Activated CD8-positive, alpha-beta T cell treated with anti-CD3 and anti-CD28 coated beads for 36 hours (primary cell): ENCODE results near the gene IRF2BP2. TPM values are rescaled to one million over a fixed set of nuclear protein-coding genes. Genes with fewer than 3 reads are reported as not detected.
A peak's percentile ranks its signal among the peaks of the same experiment; 100 is the strongest.

Experiments used
- ATAC-seq: fragments of 200-7000 bp; cut with Tn5 transposase; one replicate; pipeline ENCODE4 v1.10.0; 2021; ENCODE audit warnings: mild to moderate bottlenecking, moderate library complexity
- CTCF ChIA-PET: fragments of 350-600 bp; sonication (Branson Sonifier 250); formaldehyde crosslinking; loops from one replicate; lab custom pipeline; 2021; ENCODE audit warnings: antibody characterized with exemption; lab: Charles Lee
- POLR2A ChIA-PET: fragments of 350-600 bp; sonication (Branson Sonifier 250); formaldehyde crosslinking; loops from one replicate; lab custom pipeline; 2021; ENCODE audit warnings: antibody characterized with exemption; lab: Charles Lee
- DNase-seq: peaks from one replicate; pipeline ENCODE4 v3.0.0-alpha.2; 2020
- H3K27ac Mint-ChIP-seq: one replicate; pipeline ENCODE4 v1.8.0; 2021; ENCODE audit warnings: mild to moderate bottlenecking, mixed read lengths
- H3K27me3 Mint-ChIP-seq: one replicate; pipeline ENCODE4 v1.8.0; 2021; ENCODE audit warnings: mixed read lengths
- H3K36me3 Mint-ChIP-seq: one replicate; pipeline ENCODE4 v1.8.0; 2021; ENCODE audit warnings: low read depth, mixed read lengths
- H3K4me1 Mint-ChIP-seq: one replicate; pipeline ENCODE4 v1.8.0; 2021; ENCODE audit warnings: low read depth, mixed read lengths
- H3K4me3 Mint-ChIP-seq: one replicate; pipeline ENCODE4 v1.8.0; 2021; ENCODE audit warnings: mild to moderate bottlenecking, moderate library complexity, mixed read lengths
- H3K9me3 Mint-ChIP-seq: one replicate; pipeline ENCODE4 v1.8.0; 2021; ENCODE audit warnings: mixed read lengths
- intact Hi-C: fragments of 100-400 bp; cut with micrococcal nuclease; formaldehyde crosslinking; loops from one replicate; pipeline ENCODE4 v1.10.0; 2022
- total RNA-seq, 2 experiments: library from RNA; stranded (reverse); gene quantifications; one replicate each; pipeline ENCODE4 v1.2.3, GENCODE V29; 2021
- TF ChIP-seq, protein P1 (sequence below): fragments of 200-600 bp; IDR thresholded peaks from one replicate; pipeline ENCODE4 v1.8.0; 2022; ENCODE audit warnings: antibody characterized with exemption, mild to moderate bottlenecking

The IRF2BP2 gene
- total RNA-seq, 2 experiments from 2014 or later = 148 to 155 TPM

DNA sequence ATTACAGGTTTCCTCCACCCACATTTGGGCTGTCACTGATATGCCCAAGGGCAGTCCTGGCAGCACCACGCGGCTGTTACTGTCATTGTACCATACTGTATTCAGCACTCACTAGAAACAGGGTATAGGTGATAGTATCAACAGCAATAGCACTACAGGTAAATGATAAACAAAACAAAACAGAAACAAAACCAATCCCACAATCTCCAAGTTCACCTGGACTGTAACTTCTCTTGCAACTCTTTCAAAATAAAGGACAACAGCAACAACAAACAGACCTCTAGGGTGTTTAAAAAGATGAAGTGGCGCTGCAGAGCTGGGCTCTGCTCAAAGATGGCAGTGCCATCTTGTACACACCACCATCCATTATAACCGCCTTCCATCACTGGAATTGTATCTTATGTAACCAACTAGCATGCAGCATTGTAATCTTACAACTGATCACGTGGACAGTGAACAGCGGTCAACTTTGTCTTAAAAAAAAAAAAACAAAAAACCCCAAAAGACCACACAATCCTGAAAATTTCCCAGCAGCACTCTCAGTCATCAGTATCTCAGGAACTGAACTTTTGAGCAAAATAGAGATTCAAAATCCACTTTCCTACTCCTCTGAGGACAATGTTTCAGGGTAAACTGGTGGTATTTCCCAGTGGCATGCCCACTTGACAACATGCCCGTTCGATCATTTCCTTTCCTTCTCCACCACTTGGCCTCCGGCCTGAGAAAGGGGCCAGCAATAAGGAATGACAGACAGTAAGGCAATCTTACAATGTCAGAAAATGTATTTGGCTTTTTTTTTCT, 3.8 kb downstream of the IRF2BP2 start:
- H3K9me3 Mint-ChIP-seq = no peaks in the 10 kb centered on the region
- DNase-seq = peak; percentile 66

DNA sequence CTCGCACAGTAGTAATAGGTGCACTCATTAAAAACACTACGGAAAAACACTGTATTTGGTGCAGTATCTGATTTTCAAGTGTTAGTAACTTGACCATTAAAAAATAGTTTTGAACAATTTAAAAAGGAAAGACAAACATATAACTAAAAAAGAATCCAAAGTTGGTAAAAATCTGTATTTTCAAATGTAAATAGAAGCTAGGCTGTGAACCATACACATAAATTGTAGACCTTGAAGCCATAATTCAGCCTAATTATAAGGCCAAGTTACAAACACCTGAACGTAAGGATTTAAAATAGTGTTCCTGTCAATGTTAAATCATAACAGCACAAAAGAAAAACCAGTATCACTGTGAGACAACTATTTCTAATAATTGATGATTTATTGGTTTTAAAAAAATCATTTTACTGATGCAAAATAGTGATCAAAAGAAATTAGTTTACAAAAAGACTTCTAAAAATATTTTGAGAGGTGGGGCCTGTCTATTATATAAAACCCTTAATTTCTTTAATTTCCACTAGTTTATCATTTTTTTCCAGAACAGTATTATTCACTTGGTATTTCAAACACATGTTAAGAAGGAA, 4.5 kb downstream of the IRF2BP2 start:
- POLR2A ChIA-PET = interaction anchor here (1.0 to 3.3 kb wide), 6 partner anchors 104 to 406 kb away, joined by 3 to 11 read pairs (median 4); no protein-coding TSS in a partner anchor

More for the DNA sequence above, 3.8 kb downstream of the IRF2BP2 start:
- Mint-ChIP-seq H3K27ac (peak overlapping the region; percentile 98), H3K27me3 (no peaks in the 10 kb centered on the region), H3K36me3 (peaks cover 61% of the 10 kb centered on the region), H3K4me1 (peaks cover 27% of the 10 kb centered on the region), H3K4me3 (peak overlapping the region; percentile 87)
- intact Hi-C loops = loop anchor here (2.0 kb wide), 1 partner anchor 405 kb away; no protein-coding TSS in a partner anchor
- no peak for ATAC-seq
- CTCF ChIA-PET = interaction anchor here (1.1 kb wide), 1 partner anchor 164 kb away, joined by 3 read pairs; no protein-coding TSS in a partner anchor
- TF ChIP-seq, protein P1, sequence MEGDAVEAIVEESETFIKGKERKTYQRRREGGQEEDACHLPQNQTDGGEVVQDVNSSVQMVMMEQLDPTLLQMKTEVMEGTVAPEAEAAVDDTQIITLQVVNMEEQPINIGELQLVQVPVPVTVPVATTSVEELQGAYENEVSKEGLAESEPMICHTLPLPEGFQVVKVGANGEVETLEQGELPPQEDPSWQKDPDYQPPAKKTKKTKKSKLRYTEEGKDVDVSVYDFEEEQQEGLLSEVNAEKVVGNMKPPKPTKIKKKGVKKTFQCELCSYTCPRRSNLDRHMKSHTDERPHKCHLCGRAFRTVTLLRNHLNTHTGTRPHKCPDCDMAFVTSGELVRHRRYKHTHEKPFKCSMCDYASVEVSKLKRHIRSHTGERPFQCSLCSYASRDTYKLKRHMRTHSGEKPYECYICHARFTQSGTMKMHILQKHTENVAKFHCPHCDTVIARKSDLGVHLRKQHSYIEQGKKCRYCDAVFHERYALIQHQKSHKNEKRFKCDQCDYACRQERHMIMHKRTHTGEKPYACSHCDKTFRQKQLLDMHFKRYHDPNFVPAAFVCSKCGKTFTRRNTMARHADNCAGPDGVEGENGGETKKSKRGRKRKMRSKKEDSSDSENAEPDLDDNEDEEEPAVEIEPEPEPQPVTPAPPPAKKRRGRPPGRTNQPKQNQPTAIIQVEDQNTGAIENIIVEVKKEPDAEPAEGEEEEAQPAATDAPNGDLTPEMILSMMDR = no peak
- POLR2A ChIA-PET = interaction anchor here (1.0 to 3.3 kb wide), 4 partner anchors 105 to 320 kb away, joined by 3 to 11 read pairs (median 4); no protein-coding TSS in a partner anchor

GRCh38 chr1:234604495-234605398, 5.2 kb downstream of the IRF2BP2 start:
- Mint-ChIP-seq H3K4me3 (peak overlapping the region; percentile 87), H3K27me3 (no peaks in the 10 kb centered on the region), H3K27ac (peak overlapping the region; percentile 98), H3K9me3 (no peaks in the 10 kb centered on the region), H3K4me1 (peaks cover 35% of the 10 kb centered on the region), H3K36me3 (peaks cover 57% of the 10 kb centered on the region)
- ChIA-PET POLR2A (interaction anchor here (0.6 to 3.3 kb wide), 14 partner anchors 7 to 479 kb away, joined by 3 to 11 read pairs (median 4); no protein-coding TSS in a partner anchor), CTCF (interaction anchor here (0.9 to 1.5 kb wide), 6 partner anchors 7 to 485 kb away, joined by 3 to 7 read pairs (median 4); no protein-coding TSS in a partner anchor)
- intact Hi-C loops = loop anchor here (2.0 kb wide), 1 partner anchor 406 kb away; no protein-coding TSS in a partner anchor
- DNase-seq = no peak
- TF ChIP-seq, protein P1 = no peak
- ATAC-seq = no peak

More for the DNA sequence above, 4.5 kb downstream of the IRF2BP2 start:
- Mint-ChIP-seq H3K27ac (peak overlapping the region; percentile 98), H3K9me3 (no peaks in the 10 kb centered on the region), H3K27me3 (no peaks in the 10 kb centered on the region), H3K4me3 (peak overlapping the region; percentile 87), H3K4me1 (peaks cover 34% of the 10 kb centered on the region), H3K36me3 (peaks cover 60% of the 10 kb centered on the region)
- no peak for ATAC-seq
- CTCF ChIA-PET = interaction anchor here (0.9 to 1.5 kb wide), 4 partner anchors 105 to 484 kb away, joined by 3 to 7 read pairs (median 6); no protein-coding TSS in a partner anchor
- no peak for DNase-seq
- intact Hi-C loops = loop anchor here (2.0 kb wide), 1 partner anchor 405 kb away; no protein-coding TSS in a partner anchor
- TF ChIP-seq, protein P1 = no peak
